ENCODE measurements around the gene EDNRA.

EDNRA gene

DNA sequence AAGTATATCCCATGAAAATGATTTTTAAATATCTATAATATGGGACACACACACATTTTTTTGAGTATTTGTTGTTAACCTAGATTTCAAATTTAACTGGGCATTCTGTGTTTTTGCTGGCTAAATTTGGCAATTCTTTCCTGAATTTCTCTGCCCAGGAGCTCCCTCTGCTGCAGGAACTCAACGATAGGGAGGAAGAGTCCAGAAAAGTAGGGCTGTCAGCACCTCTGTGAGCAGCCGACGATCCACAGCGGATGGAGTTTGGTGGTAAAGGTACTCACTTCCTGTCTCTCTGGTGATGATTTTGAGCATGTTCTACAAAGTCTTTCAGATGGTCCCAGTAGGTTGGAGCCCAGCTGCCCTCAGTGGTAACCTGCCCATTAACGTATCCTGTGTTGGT, 113.2 kb downstream of the EDNRA start:
- DNase-seq (ENCODE audit: low spot score) = no peak
- TF ChIP-seq, protein P1, sequence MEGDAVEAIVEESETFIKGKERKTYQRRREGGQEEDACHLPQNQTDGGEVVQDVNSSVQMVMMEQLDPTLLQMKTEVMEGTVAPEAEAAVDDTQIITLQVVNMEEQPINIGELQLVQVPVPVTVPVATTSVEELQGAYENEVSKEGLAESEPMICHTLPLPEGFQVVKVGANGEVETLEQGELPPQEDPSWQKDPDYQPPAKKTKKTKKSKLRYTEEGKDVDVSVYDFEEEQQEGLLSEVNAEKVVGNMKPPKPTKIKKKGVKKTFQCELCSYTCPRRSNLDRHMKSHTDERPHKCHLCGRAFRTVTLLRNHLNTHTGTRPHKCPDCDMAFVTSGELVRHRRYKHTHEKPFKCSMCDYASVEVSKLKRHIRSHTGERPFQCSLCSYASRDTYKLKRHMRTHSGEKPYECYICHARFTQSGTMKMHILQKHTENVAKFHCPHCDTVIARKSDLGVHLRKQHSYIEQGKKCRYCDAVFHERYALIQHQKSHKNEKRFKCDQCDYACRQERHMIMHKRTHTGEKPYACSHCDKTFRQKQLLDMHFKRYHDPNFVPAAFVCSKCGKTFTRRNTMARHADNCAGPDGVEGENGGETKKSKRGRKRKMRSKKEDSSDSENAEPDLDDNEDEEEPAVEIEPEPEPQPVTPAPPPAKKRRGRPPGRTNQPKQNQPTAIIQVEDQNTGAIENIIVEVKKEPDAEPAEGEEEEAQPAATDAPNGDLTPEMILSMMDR (IDR thresholded peaks at IDR 0.05; ENCODE audit: extremely low read depth, insufficient read depth, missing control alignments) = no peak
- in situ Hi-C loops (cut with MboI; ENCODE audit: low pct_unique_long_range_greater_than_20kb, low sequenced_read_pairs, unreplicated experiment) = loop anchor here (25.0 kb wide), 1 partner anchor 432 kb away; no protein-coding TSS in a partner anchor
